Uterus (tissue), 4 donors: ENCODE measurements around the gene LSM4. TPM values are rescaled to one million over a fixed set of nuclear protein-coding genes. Genes with fewer than 3 reads are reported as not detected.
A peak's percentile ranks its signal among the peaks of the same experiment; 100 is the strongest.
"Not testable (repeated sequence)": the region's sequence is repeated elsewhere in the genome, so short reads cannot be mapped to it uniquely, and the experiment has no call there.

ENCODE experiments used
- DNase-seq, 2 donors: peaks; one replicate each; pipeline ENCODE4 v3.0.0-alpha.2; 2019 to 2020
- H3K27ac ChIP-seq, 2 donors: fragments of 200-600 bp; sonication (generic); 1 replicate in 1 of 2; 2 replicates in 1 of 2; pipeline ENCODE4 v1.5.1; 2016 to 2018
- H3K27me3 ChIP-seq, 2 donors: fragments of 200-600 bp; sonication (generic); one replicate each; pipeline ENCODE4 v1.5.1; 2018 to 2019; ENCODE audit warnings: control low read depth in 1 of 2
- H3K36me3 ChIP-seq, 2 donors: fragments of 200-600 bp; sonication (generic); one replicate each; pipeline ENCODE4 v1.5.1; 2019; ENCODE audit warnings: control low read depth in 1 of 2
- H3K4me1 ChIP-seq, 2 donors: fragments of 200-600 bp; sonication (generic); one replicate each; pipeline ENCODE4 v1.5.1; 2018 to 2019; ENCODE audit warnings: control low read depth in 1 of 2
- H3K4me3 ChIP-seq, 2 donors: fragments of 200-600 bp; sonication (generic); 1 replicate in 1 of 2; 2 replicates in 1 of 2; pipeline ENCODE4 v1.5.1; 2018 to 2019; ENCODE audit warnings: mild to moderate bottlenecking in 1 of 2
- H3K9me3 ChIP-seq, 2 donors: fragments of 200-600 bp; sonication (generic); one replicate each; pipeline ENCODE4 v1.5.1; 2019; ENCODE audit warnings: control low read depth in 1 of 2
- POLR2A ChIP-seq, 2 donors: fragments of 450-650 bp; IDR thresholded peaks; one replicate each; pipeline ENCODE4 v1.6.1; 2016; ENCODE audit warnings: antibody characterized with exemption in 2 of 2, mild to moderate bottlenecking in 1 of 2, moderate library complexity in 1 of 2
- intact Hi-C: fragments of 100-400 bp; cut with DNase I; formaldehyde crosslinking; loops from one replicate; pipeline ENCODE4 v1.15.1; 2023; ENCODE audit warnings: low total_unique reads
- total RNA-seq, 4 donors: library from RNA; depleted of rRNA in 3 of 4; stranded (reverse); fragments of >200 nt in 3 of 4; gene quantifications; one replicate each; pipeline versions ENCODE4 v1.1.0 to v1.2.4, GENCODE V29; 2014 to 2023
- TF ChIP-seq, protein P1 (sequence below), 4 experiments: fragments of 200-600 bp in 2 of 4; fragments of 450-650 bp in 2 of 4; sonication (generic) in 2 of 4; IDR thresholded peaks; one replicate each; pipeline ENCODE4 v1.5.1; 2016 to 2019; ENCODE audit warnings: antibody characterized with exemption in 4 of 4, mild to moderate bottlenecking in 2 of 4, moderate library complexity in 1 of 4
- donor health status: DM: yes; HTN: yes; CAD: no.

Gene LSM4
- total RNA-seq, 4 donors from 2014 or later = 8.8 to 120 (median 64.2) TPM

GRCh38 chr19:18353378-18354005, 30.6 kb upstream of the LSM4 start:
- TF ChIP-seq, protein P1, sequence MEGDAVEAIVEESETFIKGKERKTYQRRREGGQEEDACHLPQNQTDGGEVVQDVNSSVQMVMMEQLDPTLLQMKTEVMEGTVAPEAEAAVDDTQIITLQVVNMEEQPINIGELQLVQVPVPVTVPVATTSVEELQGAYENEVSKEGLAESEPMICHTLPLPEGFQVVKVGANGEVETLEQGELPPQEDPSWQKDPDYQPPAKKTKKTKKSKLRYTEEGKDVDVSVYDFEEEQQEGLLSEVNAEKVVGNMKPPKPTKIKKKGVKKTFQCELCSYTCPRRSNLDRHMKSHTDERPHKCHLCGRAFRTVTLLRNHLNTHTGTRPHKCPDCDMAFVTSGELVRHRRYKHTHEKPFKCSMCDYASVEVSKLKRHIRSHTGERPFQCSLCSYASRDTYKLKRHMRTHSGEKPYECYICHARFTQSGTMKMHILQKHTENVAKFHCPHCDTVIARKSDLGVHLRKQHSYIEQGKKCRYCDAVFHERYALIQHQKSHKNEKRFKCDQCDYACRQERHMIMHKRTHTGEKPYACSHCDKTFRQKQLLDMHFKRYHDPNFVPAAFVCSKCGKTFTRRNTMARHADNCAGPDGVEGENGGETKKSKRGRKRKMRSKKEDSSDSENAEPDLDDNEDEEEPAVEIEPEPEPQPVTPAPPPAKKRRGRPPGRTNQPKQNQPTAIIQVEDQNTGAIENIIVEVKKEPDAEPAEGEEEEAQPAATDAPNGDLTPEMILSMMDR (IDR thresholded peaks at IDR 0.05) = no peak
- no peak for TF ChIP-seq POLR2A (IDR thresholded peaks at IDR 0.05)
- Histone ChIP-seq H3K4me1 (no peaks in the 10 kb centered on the region), H3K27me3 (no peaks in the 10 kb centered on the region), H3K4me3 (no peak overlapping the region), H3K27ac (no peak overlapping the region), H3K36me3 (no peaks in the 10 kb centered on the region), H3K9me3 (no peaks in the 10 kb centered on the region)
- intact Hi-C loops = no loop called here
- no peak for DNase-seq

DNA sequence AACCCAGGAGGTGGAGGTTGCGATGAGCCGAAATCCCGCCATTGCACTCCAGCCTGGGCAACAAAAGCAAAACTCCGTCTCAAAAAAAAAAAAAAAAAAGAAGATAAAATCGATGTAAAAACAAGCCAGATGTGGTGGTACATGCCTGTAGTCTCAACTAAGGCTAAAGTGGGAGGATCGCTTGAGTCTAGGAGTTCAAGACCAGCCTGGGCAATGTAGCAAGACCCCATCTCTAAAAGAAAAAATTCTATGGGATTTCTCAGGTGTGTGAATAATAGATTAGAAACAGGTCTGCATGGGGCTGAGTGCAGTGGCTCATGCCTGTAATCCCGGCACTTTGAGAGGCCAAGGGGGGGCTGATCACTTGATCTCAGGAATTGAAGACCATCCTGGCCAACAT, 28.7 kb upstream of the LSM4 start:
- no peak for DNase-seq
- intact Hi-C loops = no loop called here
- Histone ChIP-seq H3K27ac (no peak overlapping the region), H3K27me3 (no peaks in the 10 kb centered on the region), H3K4me1 (no peaks in the 10 kb centered on the region), H3K36me3 (no peaks in the 10 kb centered on the region), H3K9me3 (no peaks in the 10 kb centered on the region), H3K4me3 (no peak overlapping the region)
- TF ChIP-seq POLR2A (IDR thresholded peaks at IDR 0.05) = no peak
- TF ChIP-seq, protein P1 (IDR thresholded peaks at IDR 0.05) = no peak

DNA sequence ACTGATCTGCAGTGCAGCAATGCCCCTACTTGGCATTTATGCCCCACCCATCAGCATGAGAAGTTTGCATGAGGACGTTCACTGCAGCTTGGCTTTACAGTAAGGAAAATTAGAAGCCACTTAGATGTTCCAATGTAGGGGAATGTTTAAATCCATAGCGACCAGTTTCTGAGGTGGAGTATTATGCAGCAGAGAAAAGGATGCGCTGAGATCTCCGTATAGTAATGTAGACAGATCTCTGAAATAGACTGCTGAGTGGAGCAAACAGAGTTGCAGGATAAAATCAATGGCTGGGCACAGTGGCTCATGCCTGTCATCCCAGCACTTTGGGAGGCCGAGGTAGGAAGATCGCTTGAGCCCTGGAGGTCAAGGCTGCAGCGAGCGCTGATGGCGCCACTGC, 27.6 kb upstream of the LSM4 start:
- H3K36me3 ChIP-seq = no peaks in the 10 kb centered on the region
- no peak overlapping the region for H3K4me3 ChIP-seq
- no peaks in the 10 kb centered on the region for H3K9me3 ChIP-seq
- H3K27ac ChIP-seq = no peak overlapping the region
- intact Hi-C loops = no loop called here
- DNase-seq = no peak
- TF ChIP-seq, protein P1 (IDR thresholded peaks at IDR 0.05) = no peak
- TF ChIP-seq POLR2A (IDR thresholded peaks at IDR 0.05) = no peak
- no peaks in the 10 kb centered on the region for H3K27me3 ChIP-seq
- H3K4me1 ChIP-seq = no peaks in the 10 kb centered on the region

- Histone ChIP-seq H3K27me3 (no peaks in the 10 kb centered on the region), H3K27ac (no peak overlapping the region), H3K4me1 (no peaks in the 10 kb centered on the region), H3K9me3 (no peaks in the 10 kb centered on the region), H3K36me3 (no peaks in the 10 kb centered on the region), H3K4me3 (no peak overlapping the region)
- intact Hi-C loops = loop anchor here (10.0 kb wide), 1 partner anchor 65 kb away; the partner anchor contains the start of gene SSBP4
- peak; percentile 53 to 58 for DNase-seq
- TF ChIP-seq, protein P1 (IDR thresholded peaks at IDR 0.05) = peak; percentile 76 to 81 (median 76)
- TF ChIP-seq POLR2A (IDR thresholded peaks at IDR 0.05) = no peak
Observed at GRCh38 chr19:18349524-18350128, 26.8 kb upstream of the LSM4 start.

DNA sequence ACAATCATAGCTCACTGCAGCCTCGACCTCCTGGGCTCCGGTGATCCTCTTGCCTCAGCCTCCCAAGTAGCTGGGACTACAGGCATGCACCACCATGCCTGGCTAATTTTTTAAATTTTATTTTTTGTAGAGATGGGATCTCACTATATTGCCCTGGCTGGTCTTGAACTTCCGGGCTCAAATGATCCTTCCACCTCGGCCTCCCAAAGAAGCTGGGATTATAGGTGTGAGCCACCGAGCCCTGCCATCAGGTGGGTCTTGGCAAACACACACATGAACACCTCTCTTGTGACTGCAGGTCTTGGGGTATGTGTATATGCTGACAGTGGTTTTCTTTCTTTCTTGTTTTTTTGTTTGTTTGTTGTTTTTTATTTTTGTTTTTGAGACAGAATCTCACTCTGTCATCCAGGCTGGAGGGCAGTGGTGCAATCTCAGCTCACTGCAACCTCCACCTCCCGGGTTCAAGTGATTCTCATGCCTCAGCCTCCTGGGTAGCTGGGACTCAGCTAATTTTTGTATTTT, 26.0 kb upstream of the LSM4 start:
- H3K36me3 ChIP-seq, H3K27me3 ChIP-seq, H3K4me3 ChIP-seq, DNase-seq, H3K27ac ChIP-seq, H3K4me1 ChIP-seq, H3K9me3 ChIP-seq: not testable (repeated sequence)
- intact Hi-C loops = loop anchor here (10.0 kb wide), 1 partner anchor 66 kb away; the partner anchor contains the start of gene SSBP4
